NCI-H1105 (cell line): ENCODE results near the gene KCNIP4.
A peak's percentile ranks its signal among the peaks of the same experiment; 100 is the strongest.
"Not testable (repeated sequence)": the region's sequence is repeated elsewhere in the genome, so short reads cannot be mapped to it uniquely, and the experiment has no call there.

Source experiments
- DNase-seq: peaks from one replicate; lab custom pipeline; 2025; lab: John Stamatoyannopoulos, UW

KCNIP4 gene

DNA sequence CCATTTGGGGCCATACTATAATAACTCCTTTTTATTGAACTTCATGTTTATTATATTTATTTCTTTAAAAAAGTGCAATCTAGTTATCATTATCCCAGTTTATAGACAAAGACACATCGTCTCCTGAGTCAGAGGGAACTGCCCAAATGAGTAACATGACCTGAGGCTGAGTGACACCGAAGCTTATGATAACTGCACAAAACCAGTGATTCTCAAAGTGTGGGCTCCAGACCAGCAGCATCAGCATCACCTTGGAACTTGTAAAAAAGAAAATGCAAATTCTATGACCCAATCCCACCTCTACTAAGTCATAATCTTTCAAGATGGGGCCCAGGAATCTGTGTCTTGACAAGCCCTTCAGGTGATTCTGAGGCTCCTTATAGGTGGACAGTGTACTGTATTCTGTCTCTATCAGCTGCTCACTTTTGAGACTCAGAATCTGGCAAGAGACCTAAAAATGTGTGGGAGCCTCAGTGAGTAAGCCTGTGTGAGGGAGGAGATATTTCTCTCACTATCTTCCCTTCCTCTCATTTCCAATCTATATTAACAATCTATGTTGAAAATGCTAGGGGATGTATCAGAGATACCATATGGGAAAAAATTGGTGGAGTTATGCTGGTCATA is 1101.3 kb downstream of the KCNIP4 start:
- no peak for DNase-seq

DNA sequence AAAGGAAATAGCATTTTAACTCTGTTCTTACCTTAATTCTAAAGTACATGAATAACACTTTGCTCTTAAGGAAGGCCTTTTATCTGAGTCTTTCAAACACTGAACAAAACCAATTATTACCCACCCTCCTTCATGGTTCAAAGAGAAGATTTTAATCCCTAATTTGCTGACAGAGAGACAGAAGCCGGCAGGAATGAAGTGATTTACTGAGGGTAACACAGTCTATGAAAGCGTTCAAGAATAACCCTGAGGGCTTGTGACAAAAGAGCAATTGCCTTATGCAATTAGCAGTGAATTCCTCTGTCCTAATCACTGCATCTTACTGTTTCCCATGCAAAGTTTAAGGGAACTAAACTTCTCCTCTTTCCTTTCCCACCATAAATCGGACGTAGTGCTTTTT is 1104.3 kb downstream of the KCNIP4 start:
- DNase-seq: no peak

DNA sequence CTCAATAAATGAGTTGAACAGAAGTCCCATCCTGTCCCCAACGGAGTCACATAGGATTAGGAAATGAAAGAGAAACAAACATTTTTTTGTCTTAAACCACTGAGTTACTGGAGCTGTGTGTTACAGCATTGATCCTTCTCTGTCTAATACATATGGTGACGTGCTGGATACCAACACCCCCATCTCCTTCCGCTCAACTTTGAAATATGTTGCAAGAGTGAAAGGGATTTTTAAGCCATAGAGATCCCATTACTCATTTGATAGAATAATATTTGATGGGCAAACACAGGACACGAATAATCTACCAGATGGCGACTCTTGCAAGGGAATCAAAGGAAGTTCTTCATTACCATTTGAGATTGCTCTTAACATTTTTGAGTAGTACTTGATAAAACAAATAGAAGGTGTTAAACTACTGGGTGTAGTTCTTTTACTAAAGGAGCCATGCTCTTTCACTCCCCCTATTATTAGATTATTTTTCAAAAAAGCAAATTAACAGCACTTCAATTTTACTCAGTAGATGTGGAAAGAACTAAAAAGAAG is 1107.9 kb downstream of the KCNIP4 start:
- DNase-seq: no peak

DNA sequence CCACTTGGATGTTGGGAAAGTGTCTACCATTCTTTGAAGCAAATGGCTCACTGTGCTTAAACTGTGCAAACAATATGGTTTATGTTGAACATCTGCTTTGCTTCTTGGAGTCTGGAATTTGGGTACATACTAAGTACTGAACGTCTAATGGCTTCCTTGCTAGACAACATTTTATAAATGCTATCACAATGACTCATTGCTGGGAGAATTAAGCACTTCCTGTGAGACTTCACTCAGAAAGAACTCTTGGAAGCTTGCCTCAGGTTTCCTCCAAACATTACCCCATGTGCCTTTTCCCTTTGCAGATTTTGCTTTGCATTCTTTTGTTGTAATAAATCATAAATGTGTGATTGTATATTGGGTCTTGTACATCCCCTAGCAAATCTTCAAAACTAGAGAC is 1108.6 kb downstream of the KCNIP4 start:
- no peak for DNase-seq

DNA sequence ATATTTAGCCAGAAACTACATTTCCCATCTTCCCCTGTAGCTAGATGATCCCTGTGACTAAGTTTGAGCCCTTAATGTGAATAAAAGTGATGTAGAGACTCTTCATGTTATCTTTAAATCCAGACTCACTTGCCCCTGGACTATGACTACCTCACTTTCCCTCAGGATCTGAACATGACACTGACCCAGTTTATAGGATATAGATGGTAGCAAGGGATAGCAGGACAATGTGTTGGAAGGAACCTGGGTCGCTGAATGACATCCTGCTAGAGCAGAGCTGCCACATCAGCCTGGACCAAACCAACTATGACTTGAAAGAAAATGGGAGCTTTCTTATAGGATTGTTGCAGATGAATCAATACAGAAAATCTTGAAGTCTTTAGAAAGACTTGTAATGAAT is 1110.1 kb downstream of the KCNIP4 start:
- no peak for DNase-seq

DNA sequence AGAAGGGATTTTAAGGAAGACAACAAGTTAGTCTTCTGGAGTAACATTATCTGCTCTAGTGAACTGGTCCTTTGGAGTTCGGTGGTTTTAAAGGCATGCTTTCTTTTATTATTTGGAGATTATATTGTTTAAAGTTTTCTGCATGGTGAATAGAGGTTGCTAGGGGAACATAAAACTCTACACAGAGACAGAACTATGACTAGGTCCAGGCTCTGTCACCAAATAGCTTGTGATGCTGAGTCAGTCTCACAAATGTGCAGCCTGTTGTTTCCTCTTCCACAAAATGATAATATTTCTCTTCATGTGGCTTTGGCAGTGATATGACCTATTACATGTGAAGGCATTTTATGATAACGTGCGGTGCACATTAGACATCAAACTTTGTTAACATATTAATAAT is 1115.7 kb downstream of the KCNIP4 start:
- DNase-seq: no peak

DNA sequence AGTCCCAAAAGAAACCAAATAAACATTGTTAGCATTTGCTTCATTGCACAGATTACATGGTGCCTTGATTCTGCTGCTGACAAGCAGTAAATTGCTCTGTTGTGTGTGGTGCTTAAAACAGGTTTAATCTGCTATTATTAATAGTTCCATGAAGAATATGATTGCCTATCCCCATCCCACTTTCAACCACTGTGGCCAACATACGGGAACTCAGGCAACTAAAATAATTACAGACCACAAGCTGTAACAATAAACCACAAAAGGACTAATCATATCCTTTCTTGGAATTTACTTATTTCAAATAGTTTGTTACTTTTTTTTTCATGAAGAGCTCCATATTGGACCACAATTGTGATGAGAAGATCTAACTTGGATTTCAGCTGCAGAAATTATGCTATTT is 1116.8 kb downstream of the KCNIP4 start:
- no peak for DNase-seq

DNA sequence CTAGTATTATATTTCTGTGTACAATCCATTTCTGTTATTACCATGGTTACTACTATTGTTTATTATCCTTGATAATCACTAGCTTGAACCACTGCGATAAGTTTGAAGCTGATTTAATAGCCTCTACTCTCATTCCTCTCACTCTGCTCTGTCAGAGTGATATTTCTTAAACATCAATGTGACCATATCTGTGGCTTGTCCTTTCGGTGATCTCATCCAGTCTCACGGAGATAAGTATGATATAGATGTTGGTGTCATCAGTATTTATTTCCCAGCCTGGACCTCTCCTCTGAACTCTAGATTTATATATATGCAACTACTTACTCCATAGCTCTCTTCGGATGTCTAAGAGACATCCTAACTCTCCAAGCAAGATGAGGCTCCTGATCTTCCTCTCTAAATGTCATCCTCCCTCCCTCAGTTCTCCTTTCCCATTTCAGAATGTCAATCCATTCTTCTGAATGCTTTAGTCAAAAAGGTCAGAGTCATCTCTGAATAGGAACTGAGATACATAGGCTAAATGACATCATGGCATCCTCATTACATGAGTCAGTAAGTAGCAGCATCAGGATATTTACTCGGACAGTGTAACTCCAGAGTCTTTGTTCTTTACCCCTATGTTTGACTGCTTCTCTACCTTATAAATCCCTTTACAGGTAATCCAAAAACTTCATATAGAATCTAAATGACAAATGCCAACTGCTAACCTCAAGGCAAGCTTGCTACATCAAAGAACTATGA is 1118.8 kb downstream of the KCNIP4 start:
- no peak for DNase-seq

DNA sequence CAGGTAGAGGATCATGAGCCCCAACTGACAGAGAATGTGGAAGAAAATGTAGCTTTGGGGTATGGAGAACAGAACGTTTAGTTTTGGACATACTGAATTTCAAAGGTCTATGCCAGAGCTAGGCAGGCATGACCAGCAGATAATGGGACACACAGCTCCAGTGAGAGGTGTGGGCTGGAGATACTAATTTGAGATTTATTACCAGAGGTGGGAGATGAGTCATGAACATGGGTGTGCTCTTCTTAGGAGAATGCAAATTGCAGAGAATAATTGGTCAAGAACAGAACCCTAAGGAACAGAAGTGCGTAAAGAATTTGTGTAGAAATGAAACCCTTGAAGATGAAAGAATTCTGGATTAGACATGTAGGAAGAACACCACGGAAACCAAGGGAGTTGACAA is 1123.1 kb downstream of the KCNIP4 start:
- no peak for DNase-seq

DNA sequence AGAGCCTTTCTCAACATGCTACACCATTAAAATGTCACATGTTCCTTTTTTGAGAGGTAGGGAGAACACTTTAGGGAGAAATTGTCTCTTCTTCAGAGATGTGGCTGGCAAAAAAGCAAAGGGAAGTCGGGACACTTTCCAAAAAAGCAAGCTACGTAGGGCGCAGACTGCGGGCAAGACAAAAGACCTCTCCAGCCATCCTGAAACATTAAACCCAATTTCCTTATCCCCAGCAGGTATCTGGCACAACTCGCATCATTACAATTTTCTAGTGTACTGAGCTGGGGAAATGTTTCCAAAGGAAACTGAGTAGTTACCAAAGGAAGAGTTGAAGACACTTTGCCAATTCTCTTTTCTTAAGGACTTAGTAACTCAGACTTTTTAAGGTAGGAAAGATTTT is 1132.3 kb downstream of the KCNIP4 start:
- DNase-seq: no peak

DNA sequence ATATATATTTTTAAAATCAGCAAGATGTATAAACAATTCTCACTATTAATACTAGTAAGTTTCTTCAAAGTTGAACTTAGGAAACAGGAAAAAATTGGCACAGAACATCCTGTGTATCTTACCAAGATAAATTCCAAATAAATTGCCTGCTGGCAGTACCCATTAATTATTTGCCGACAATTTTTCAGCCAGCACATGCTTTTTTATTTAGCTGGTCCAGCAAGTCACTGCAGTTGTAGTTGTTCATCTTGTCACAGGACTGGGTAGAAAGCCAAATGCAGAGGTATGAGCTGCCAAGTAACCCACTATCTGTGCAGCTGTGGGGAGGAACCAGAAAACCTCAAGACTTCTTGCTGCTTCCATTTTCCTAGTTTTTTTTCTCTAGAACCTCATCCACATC is 1134.9 kb downstream of the KCNIP4 start:
- no peak for DNase-seq

DNA sequence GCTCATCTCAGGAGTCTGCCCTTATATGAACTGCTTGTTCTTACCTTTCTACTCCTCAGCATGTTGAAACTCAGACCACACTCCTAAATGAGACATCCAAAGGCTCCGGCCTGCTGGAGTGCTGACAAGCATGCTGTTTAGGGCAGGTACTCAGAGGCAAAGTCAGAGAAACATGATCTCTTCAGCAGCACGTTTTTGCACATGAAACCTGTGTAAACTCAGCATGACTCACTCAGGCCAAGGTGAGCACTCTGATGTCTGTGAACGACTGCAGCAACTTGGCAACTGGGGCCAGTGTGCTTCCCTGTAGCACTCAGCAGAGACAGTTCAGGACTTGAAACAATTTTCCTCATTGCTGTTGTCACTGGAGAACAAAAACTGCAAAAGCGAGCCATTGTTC is 1138.8 kb downstream of the KCNIP4 start:
- no peak for DNase-seq

DNA sequence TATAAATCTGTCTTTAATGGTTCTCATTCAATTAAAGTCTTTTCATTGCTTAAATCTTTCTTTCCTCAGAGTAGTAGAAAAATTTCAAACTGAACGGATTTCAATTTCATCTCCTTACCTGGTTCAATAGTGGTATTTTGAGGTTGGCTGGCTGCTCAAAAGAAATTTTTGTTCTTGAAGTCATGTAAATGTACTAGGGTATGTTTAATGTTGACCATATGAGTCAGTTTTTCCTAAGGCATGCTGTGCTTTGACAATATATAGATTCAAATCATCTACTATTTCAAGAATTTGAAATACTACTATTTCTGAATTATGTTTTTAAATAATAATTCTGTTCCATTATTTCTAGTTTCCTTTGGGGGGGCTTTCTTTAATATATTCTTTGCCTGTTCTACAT is 1142.9 kb downstream of the KCNIP4 start:
- DNase-seq: no peak

DNA sequence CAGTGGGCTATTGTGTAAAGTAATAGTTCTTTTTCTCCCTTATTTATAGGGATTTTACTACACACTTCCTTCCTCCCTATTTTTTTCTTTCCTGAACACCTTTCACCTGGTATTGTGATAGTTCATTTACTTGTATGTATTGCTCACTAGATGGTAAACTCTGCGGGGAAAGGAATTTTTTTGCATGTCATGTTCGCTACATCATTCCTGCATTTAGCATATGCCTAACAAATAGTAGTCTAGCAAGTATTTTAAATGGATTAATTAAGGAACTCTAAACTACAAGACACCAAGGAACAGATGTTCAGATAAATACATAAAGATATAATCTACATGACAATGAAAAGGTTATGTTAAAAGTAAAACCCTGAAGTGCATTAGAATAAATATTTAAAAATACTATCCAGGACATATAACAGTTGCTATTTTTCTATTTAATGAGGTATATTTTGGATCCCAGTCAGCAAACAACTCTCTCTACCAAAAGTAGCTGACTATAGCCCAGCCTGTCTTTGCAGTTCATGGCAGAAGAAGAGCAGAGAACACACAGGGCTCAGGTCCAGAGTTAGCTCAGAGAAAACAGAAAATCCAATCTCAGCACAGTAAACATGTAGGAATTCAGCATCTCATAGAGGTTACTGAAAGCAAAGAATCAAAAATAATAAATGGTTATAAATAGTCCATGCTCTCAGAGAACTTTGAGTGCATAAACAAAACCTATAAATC is 1160.5 kb downstream of the KCNIP4 start:
- no peak for DNase-seq

DNA sequence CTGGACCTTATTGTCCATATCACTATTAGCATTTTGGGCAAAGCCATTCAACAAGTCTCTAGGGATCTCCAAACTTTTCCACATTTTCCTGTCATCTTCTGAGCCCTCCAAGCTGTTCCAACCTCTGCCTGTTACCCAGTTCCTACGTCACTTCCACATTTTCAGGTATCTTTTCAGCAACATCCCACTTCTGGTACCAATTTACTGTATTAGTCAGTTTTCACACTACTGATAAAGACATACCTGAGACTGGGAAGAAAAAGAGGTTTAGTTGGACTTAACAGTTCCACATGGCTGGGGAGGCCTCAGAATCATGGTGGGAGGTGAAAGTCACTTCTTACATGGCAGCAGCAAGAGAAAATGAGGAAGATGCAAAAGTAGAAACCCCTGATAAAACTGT is 1165.4 kb downstream of the KCNIP4 start:
- DNase-seq: not testable (repeated sequence)

DNA sequence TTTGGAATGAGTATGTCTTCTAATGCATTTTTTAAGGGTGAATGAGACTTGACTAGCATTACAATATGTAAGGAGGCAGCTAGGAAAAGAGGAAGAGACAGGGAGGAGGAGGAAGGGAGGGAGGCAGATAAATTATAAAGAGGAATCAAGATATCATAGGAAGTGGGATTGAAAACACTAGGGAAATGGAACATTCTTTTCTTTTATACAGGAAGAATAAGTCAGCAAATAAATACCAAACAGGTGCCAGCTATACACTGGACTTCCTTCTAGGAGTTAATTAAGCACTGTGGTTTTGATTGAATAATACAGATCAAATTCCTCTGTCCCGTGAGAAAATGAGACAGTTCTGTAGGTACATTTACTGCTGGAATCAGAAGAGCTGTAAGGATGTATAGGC is 1169.7 kb downstream of the KCNIP4 start:
- no peak for DNase-seq

DNA sequence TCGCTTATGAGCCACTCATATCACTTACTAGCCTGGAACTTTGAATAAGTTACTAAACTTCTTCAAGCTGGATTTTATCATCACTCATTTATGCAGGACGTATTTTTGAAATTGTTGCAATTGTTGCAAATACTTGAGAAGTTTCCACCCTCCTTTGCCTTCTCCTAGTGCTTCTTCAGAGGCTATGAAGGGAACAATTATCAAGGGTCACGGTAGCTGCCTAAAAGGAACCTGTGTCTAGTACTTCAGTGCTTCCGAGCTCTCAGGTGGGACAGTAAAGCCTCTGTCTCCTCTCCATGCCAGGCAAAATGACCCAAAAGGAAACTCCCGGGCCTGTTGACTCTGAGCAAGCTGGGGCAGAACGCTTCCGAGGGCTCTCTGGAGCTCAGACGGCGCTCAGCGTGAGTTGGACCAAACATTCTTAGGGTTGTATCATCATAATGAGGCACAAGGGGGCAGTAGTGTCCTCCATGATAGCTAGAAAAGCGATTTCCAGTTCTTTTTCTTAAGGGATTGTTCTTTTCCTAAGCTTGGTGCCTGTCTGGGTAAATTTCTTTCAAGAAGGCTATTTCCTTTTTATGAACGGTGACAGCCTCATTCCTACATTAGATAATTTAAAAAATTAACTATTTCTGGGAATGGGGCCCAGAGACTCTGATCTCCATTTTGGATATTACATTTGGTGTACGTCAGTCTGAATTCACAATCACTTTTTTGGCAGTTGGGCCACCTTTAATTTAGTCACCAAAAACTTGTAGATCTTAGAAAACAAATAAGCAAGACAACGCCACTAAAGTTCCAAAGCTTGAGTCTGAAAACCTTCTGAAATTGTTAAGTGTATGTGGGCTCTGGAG is 1175.2 kb downstream of the KCNIP4 start:
- peak; percentile 47 for DNase-seq

DNA sequence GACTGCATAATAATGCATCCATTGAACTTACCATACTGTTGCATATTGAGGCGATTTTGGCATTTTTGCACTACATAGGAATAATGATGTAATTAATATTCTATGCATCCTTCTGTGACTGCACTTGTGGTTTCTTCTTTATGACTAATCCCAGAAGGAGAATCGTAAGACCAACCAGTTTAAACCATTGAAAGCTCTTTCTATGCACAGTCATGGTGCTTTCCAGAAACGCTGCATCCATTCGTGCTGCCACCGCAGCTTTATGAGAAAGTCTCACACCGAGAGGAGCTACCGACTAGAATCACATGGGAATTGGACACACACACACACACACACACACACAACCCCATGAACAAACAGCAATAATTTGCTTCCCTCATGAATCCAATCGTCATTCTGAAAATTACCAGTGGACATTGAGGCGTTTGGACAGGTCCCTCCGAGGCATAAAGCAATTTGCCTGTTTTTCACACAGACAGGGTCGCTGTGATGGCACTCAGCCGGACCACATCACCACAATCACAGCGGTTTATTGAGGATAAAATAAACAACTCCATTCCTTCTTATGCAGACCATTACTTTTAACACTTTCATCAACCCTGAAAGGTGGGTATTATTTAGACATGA is 1184.1 kb downstream of the KCNIP4 start:
- DNase-seq: no peak

DNA sequence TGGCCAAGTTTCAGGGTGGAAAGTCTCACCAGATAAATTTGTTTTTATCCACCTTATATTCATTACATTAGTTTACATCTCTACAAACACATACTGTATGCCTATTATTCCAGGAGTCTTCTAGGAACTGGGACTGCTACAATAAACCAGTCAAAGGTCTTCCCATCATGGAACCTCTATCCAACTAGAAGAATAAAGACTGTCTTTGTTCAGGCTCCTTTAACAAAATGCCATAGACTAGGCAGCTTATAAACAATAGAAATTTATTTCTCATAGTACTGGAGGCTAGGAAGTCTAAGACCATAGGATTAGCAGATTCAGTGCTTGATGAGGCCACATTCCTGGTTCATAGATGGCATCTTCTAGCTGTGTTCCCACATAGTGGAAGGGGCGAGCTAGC is 1186.7 kb downstream of the KCNIP4 start:
- DNase-seq: no peak

DNA sequence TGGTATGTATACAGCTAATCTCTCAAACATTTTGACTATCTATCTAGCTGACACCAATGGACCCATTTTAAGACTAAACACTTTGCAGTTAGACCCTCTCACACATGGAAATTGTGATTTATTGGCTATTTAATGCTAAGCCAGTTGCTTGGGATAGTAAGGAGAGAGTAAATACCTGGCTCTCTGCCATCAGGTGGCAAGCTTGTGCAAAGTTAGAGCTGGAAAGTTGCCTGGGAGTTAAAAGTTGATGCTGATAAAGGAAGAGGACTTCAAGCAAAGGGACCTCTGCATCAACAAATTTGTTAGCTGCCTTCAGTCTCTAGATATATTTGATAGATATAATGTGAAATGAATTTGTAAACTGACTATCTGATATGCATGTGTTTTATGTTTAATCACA is 1187.2 kb downstream of the KCNIP4 start:
- peak; percentile 3 for DNase-seq

DNA sequence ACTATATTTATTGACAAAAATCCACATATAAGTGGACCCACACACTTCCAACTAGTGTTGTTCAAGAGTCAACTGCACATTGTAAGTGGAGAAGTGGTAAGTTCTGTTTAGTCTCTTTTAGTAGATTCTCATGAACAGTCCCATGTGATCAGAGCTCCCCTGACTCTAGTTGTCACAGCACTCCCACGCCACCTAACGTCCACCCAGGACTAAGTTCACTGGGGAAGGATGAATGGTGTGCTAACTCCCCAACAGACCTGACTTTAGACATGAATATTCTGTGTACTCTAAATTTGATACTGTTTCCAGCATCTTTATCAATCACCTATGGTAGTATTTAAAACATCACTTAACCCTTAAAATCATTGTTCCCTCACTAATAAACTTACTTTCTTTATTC is 1188.5 kb downstream of the KCNIP4 start:
- no peak for DNase-seq

DNA sequence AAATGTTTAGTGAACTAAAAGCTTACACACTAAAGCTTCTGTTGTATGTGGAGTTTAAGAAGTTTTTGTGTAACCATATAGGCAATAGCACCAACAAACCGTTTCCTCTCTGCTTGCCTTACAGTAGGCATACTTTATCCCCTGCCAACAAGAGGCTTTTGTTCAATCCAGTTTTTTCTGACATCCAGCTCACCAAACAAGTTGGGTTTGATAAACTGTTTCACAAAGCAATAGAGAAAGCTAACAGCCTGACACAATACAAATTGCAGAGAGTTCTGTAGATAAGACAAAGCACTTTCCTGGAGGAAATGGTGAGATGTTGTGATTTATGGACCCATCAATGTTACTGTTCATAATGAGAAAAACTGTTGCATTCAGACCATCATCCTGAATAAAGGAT is 1194.5 kb downstream of the KCNIP4 start:
- no peak for DNase-seq
